Measurements from ENCODE around the gene CALN1.

Gene CALN1

DNA sequence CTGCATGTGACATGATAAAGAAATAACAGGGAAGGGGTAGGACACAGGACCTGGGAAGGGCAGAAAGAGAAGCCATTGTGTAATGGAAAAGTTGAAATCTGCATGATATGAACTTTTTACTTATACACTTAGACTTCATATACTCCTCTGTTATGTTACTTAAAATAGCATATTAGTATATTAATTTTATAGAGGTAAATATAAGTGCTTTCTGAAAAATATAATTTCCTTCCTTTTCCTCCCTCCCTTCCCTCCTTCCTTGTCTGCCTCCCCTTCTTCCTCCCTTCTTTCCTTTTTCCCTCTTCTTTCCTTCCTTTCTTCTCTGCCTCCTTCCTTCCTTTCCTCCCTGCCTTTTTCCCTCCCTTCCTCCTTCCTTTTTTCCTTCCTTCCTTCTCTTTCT lies 363.7 kb downstream of the CALN1 start:
- no peak for DNase-seq (ENCODE audit: low read depth in 1 of 2, low spot score in 1 of 2)

DNA sequence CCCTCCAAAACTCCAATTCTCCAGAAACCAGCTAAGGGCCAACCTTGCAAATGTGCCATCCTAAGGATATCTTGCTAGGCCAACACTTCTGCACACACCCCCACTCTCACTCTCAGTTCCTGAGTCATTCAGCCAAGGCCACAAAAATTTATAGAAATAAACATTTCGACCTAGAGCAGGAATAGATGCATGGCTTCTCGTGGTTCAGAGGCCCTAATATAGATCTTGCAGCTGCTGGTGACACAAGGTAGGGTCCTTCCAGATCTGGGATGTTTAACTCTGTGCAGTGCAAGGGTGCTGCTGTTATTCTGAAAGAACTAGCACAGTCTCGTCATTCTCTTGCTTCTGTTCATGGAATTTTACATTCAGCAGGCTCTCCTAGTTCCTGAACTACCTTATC lies 369.3 kb downstream of the CALN1 start:
- no peak for DNase-seq (ENCODE audit: low read depth in 1 of 2, low spot score in 1 of 2)

GRCh38 chr7:72040641-72041040 lies 371.5 kb downstream of the CALN1 start:
- no peak for DNase-seq (ENCODE audit: low read depth in 1 of 2, low spot score in 1 of 2)

GRCh38 chr7:72039460-72039859 lies 372.7 kb downstream of the CALN1 start:
- DNase-seq (ENCODE audit: low read depth in 1 of 2, low spot score in 1 of 2), result no peak

- no peak for DNase-seq (ENCODE audit: low read depth in 1 of 2, low spot score in 1 of 2)
Measured at GRCh38 chr7:72038022-72038732, 374.0 kb downstream of the CALN1 start.

DNA sequence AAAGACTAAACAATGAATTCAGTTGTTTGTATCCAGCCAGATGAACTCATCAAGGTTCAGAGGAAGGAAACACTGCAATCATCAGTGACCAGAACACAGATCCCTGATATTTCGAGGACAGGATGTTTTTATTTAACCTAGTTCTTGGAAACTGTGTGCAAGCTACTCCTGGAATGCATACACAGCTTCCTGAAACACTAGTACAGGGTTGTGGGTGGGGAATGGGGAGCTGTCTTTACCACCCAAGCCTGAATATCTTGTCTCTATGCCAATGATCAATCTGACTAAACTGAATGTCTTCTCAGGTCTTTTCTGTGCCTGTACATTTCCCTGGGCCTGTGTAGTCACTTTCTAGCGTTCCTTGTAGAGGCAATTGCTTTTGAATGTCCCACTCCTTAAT lies 374.6 kb downstream of the CALN1 start:
- no peak for DNase-seq (ENCODE audit: low read depth in 1 of 2, low spot score in 1 of 2)

DNA sequence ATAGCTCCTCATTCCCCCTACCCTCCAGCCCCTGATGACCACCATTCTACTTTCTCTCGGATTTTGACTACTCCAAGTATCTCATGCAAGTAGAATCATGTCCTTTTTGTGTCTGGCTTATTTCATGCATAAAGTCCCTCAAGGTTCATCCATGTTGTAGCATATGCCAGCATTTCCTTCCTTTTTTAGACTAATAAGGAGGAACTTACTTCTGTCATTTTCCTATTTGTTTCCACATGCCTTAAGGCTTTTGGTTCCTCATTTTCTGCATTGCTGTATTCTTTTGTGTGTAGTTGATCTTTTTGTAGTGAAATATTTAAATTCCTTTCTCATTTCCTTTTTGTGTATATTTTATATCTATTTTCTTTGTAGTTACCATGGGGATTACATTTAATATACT lies 376.9 kb downstream of the CALN1 start:
- DNase-seq (ENCODE audit: low read depth in 1 of 2, low spot score in 1 of 2), result no peak

- no peak for DNase-seq (ENCODE audit: low read depth in 1 of 2, low spot score in 1 of 2)
Measured at GRCh38 chr7:72032934-72033333, 379.2 kb downstream of the CALN1 start.

GRCh38 chr7:72030994-72031667 lies 381.0 kb downstream of the CALN1 start:
- no peak for DNase-seq (ENCODE audit: low read depth in 1 of 2, low spot score in 1 of 2)

GRCh38 chr7:72028267-72028666 lies 383.9 kb downstream of the CALN1 start:
- no peak for DNase-seq (ENCODE audit: low read depth in 1 of 2, low spot score in 1 of 2)

DNA sequence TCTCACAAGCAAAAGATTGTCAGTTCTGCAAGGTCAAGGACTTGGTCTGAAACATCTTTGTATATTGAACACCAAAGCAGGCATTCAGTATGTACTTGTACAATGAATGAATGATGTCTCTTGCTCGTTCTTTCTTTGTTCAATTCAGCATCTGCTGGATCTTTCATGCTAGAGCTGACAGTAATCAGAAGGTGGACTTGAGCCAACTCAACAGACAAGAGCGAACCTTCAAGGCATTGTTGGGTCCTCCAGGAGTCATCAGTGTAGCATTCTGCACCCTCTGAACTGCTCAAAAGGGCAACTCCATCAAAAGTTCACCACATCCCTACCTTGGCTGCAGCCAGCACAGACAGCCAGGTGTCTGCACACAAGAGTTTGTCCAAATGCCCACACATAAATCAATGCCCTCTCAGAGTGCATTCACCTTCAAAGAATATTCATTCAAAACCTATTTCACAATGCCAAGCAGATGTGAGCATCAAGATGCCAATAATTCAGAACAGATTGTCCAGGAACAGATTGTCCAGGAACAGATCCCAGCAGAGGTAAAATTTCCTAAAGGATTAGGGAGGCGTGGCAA lies 386.7 kb downstream of the CALN1 start:
- DNase-seq (ENCODE audit: low read depth in 1 of 2, low spot score in 1 of 2), result no peak

- DNase-seq (ENCODE audit: low read depth in 1 of 2, low spot score in 1 of 2), result no peak
Measured at GRCh38 chr7:72023926-72024325, 388.2 kb downstream of the CALN1 start.

- no peak for DNase-seq (ENCODE audit: low read depth in 1 of 2, low spot score in 1 of 2)
Measured at GRCh38 chr7:72021716-72022115, 390.4 kb downstream of the CALN1 start.

- no peak for DNase-seq (ENCODE audit: low read depth in 1 of 2, low spot score in 1 of 2)
Measured at GRCh38 chr7:72020311-72020710, 391.8 kb downstream of the CALN1 start.

GRCh38 chr7:72019436-72019835 lies 392.7 kb downstream of the CALN1 start:
- no peak for DNase-seq (ENCODE audit: low read depth in 1 of 2, low spot score in 1 of 2)

- DNase-seq (ENCODE audit: low read depth in 1 of 2, low spot score in 1 of 2), result no peak
Measured at GRCh38 chr7:72017756-72018155, 394.4 kb downstream of the CALN1 start.

DNA sequence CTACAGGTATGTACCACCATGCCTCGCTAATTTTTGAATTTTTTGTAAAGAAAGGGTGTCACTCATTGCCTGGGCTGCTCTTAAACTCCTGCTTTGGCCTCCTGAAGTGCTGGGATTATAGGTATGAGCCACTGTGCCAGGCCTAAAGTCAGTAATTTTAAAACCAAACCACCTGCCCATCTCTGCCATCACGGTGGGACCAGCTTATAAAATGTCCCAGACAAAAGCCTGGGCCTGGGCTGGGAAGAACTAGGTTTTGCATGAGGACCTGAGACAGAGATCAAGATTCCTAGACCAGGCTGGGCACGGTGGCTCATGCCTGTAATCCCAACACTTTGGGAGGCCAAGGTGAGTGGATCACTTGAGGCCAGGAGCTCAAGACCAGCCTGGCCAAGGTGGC lies 395.6 kb downstream of the CALN1 start:
- no peak for DNase-seq (ENCODE audit: low read depth in 1 of 2, low spot score in 1 of 2)

DNA sequence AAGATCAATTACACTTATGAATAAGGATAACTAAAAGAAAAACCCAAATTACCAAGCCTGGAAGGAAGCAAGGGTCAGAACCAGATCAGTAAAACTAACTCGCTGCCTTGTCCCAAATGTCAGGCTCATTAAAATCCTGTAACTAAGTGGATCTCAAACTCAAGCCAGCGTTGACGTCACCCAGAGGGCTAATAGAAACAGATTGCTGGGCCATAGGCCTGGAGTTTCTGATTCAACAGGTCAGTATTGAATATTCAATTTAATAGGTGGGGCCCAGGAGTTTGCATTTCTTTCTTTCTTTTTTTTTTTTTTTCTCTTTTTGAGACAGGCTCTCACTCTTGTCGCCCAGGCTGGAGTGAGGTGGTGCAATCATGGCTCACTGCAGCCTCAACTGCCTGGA lies 397.0 kb downstream of the CALN1 start:
- DNase-seq (ENCODE audit: low read depth in 1 of 2, low spot score in 1 of 2), result no peak

DNA sequence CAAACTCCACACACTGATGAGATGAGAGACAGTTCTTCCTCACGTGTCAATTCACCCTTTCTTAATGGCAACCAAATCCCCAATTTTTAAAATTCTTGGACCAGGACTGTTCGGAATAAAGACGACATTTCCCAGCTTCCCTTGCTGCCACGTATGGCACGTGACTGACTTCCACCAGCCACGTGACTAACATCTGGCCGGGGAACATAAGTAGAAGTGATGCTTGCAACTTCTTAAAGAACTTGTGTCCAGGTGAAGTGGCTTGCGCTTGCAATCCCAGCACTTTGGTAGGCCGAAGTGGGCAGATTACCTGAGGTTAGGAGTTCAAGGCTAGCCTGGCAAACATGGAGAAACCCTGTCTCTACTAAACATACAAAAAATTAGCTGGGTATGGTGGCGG lies 405.1 kb downstream of the CALN1 start:
- no peak for DNase-seq (ENCODE audit: low read depth in 1 of 2, low spot score in 1 of 2)

DNA sequence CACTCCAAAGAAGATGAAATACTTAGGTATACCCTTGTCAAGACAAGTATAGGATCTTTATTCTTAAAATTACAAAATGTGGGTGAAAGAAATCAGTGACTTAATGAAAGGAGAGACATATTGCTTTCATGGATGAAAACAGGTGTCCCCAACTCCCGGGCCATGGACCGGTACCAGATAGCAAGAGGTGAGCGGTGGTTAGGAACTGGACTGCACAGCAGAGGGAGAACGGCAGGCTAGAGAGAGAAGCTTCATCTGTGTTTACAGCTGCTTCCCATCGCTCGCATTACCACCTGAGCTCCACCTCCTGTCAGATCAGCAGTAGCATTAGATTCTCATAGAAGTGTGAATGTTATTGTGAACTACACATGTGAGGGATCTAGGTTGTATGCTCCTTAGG lies 408.9 kb downstream of the CALN1 start:
- DNase-seq (ENCODE audit: low read depth in 1 of 2, low spot score in 1 of 2), result no peak

- no peak for DNase-seq (ENCODE audit: low read depth in 1 of 2, low spot score in 1 of 2)
Measured at GRCh38 chr7:71996141-71996540, 416.0 kb downstream of the CALN1 start.

GRCh38 chr7:71995111-71995510 lies 417.0 kb downstream of the CALN1 start:
- no peak for DNase-seq (ENCODE audit: low read depth in 1 of 2, low spot score in 1 of 2)

- no peak for DNase-seq (ENCODE audit: low read depth in 1 of 2, low spot score in 1 of 2)
Measured at GRCh38 chr7:71991586-71991985, 420.6 kb downstream of the CALN1 start.

Data from activated CD4-positive, alpha-beta T cell treated with anti-CD3 and anti-CD28 coated beads, Interleukin-2, amount 50 U/mL, for 24 hours (primary cell).